Astrocyte (in vitro differentiated cells and primary cell): ENCODE results near the gene GSN.

Experiments
- CTCF ChIP-seq: IDR thresholded peaks from 2 replicates; pipeline ENCODE4 v1.5.1; 2011; ENCODE audit warnings: low read depth, mild to moderate bottlenecking, inconsistent platforms, low read length, moderate library complexity; ENCODE audit not compliant: insufficient read depth
- EZH2 ChIP-seq: IDR thresholded peaks from 2 replicates; pipeline ENCODE4 v1.6.1; 2012; ENCODE audit warnings: mild to moderate bottlenecking, low read length, inconsistent platforms; ENCODE audit not compliant: insufficient read depth

- TF ChIP-seq CTCF = no peak
- no peak for TF ChIP-seq EZH2
Measured at GRCh38 chr9:121323449-121324151, 55.6 kb downstream of the GSN start.
